Gastroesophageal sphincter (tissue), 3 donors: Measurements from ENCODE around the gene SLC6A9.

ENCODE experiments used
- CTCF ChIP-seq, 4 experiments: fragments of 200-600 bp in 2 of 4; fragments of 450-650 bp in 2 of 4; sonication (generic) in 1 of 4; IDR thresholded peaks; one replicate each; pipeline ENCODE4 v1.5.1; 2017 to 2019; ENCODE audit warnings: antibody characterized with exemption in 4 of 4, mild to moderate bottlenecking in 2 of 4, moderate library complexity in 2 of 4
- EP300 ChIP-seq: sonication (generic); formaldehyde crosslinking; IDR thresholded peaks from one replicate; pipeline ENCODE4 v1.6.1; 2017; ENCODE audit warnings: antibody characterized with exemption, mild to moderate bottlenecking
- POLR2A ChIP-seq, 2 donors: fragments of 450-650 bp; IDR thresholded peaks; one replicate each; pipeline ENCODE4 v1.6.1; 2017; ENCODE audit warnings: antibody characterized with exemption in 2 of 2, mild to moderate bottlenecking in 2 of 2, moderate library complexity in 1 of 2
- POLR2AphosphoS5 ChIP-seq: sonication (generic); formaldehyde crosslinking; IDR thresholded peaks from one replicate; pipeline ENCODE4 v1.6.1; 2017; ENCODE audit warnings: antibody characterized with exemption

- TF ChIP-seq POLR2A (IDR thresholded peaks at IDR 0.05): peak in 1 of 2 donors; percentile 24
- TF ChIP-seq CTCF (IDR thresholded peaks at IDR 0.05): peak in 1 of 4 experiments; percentile 11
- TF ChIP-seq EP300: no peak
- TF ChIP-seq POLR2AphosphoS5: no peak
Observed at GRCh38 chr1:44029911-44030604, 1.2 kb downstream of the SLC6A9 start.
